Activated gamma-delta T cell treated with Interleukin-2 at 50 U/mL for 16 hours (primary cell): Measurements from ENCODE around the gene GLIS2.

Experiments
- DNase-seq: peaks from one replicate; pipeline ENCODE4 v3.0.0-alpha.2; 2020

Gene GLIS2

GRCh38 chr16:4372578-4373355 is 56.9 kb downstream of the GLIS2 start:
- DNase-seq: no peak

- no peak for DNase-seq
Measured at GRCh38 chr16:4373356-4373908, 57.6 kb downstream of the GLIS2 start.

- no peak for DNase-seq
Measured at GRCh38 chr16:4373909-4374742, 58.3 kb downstream of the GLIS2 start.

GRCh38 chr16:4375717-4376116 is 59.9 kb downstream of the GLIS2 start:
- DNase-seq: no peak

- DNase-seq: no peak
Measured at GRCh38 chr16:4376126-4376892, 60.4 kb downstream of the GLIS2 start.

GRCh38 chr16:4376893-4377572 is 61.2 kb downstream of the GLIS2 start:
- no peak for DNase-seq

- DNase-seq: no peak
Measured at GRCh38 chr16:4377573-4378154, 61.8 kb downstream of the GLIS2 start.

- no peak for DNase-seq
Measured at GRCh38 chr16:4378161-4378666, 62.3 kb downstream of the GLIS2 start.

- no peak for DNase-seq
Measured at GRCh38 chr16:4378999-4379690, 63.3 kb downstream of the GLIS2 start.

- no peak for DNase-seq
Measured at GRCh38 chr16:4380119-4381063, 64.5 kb downstream of the GLIS2 start.

- DNase-seq: no peak
Measured at GRCh38 chr16:4381072-4381934, 65.4 kb downstream of the GLIS2 start.

- DNase-seq: no peak
Measured at GRCh38 chr16:4381935-4382794, 66.3 kb downstream of the GLIS2 start.

GRCh38 chr16:4382795-4383357 is 67.0 kb downstream of the GLIS2 start:
- no peak for DNase-seq

- DNase-seq: no peak
Measured at GRCh38 chr16:4383591-4384444, 68.0 kb downstream of the GLIS2 start.

- DNase-seq: no peak
Measured at GRCh38 chr16:4384509-4384942, 68.7 kb downstream of the GLIS2 start.

- no peak for DNase-seq
Measured at GRCh38 chr16:4385066-4385788, 69.4 kb downstream of the GLIS2 start.
